Right lobe of liver (tissue), 6 donors: ENCODE results near the gene WASL. TPM values are rescaled to one million over a fixed set of nuclear protein-coding genes. Genes with fewer than 3 reads are reported as not detected.
A peak's percentile ranks its signal among the peaks of the same experiment; 100 is the strongest.

Experiments
- ATAC-seq, 4 donors: fragments of 200-7000 bp; cut with Tn5 transposase; one replicate each; pipeline ENCODE4 v1.9.1; 2020; ENCODE audit warnings: mild to moderate bottlenecking in 4 of 4, moderate library complexity in 4 of 4
- DNase-seq, 3 donors: peaks; one replicate each; pipeline ENCODE4 v3.0.0-alpha.2; 2020
- H3K27ac ChIP-seq, 3 donors: fragments of 200-600 bp; one replicate each; pipeline ENCODE4 v1.8.0; 2022
- H3K27me3 ChIP-seq, 2 donors: fragments of 200-600 bp; one replicate each; pipeline ENCODE4 v1.8.0; 2022
- H3K36me3 ChIP-seq, 4 donors: fragments of 200-600 bp; sonication (generic) in 1 of 4; one replicate each; pipeline versions ENCODE4 v1.5.1 to v1.8.0; 2017 to 2022; ENCODE audit warnings: control low read depth in 1 of 4
- H3K4me1 ChIP-seq, 4 donors: fragments of 200-600 bp; sonication (generic) in 1 of 4; one replicate each; pipeline versions ENCODE4 v1.5.1 to v1.8.0; 2017 to 2022; ENCODE audit warnings: control low read depth in 1 of 4
- H3K4me3 ChIP-seq, 3 donors: fragments of 200-600 bp; one replicate each; pipeline ENCODE4 v1.8.0; 2022
- H3K9me3 ChIP-seq, 4 donors: fragments of 200-600 bp; sonication (generic) in 1 of 4; one replicate each; pipeline versions ENCODE4 v1.5.1 to v1.8.0; 2017 to 2022; ENCODE audit warnings: control low read depth in 1 of 4
- CTCF ChIP-seq, 4 donors: fragments of 200-600 bp in 3 of 4; fragments of 450-650 bp in 1 of 4; IDR thresholded peaks; one replicate each; pipeline versions ENCODE4 v1.5.1 to v1.8.0; 2016 to 2022; ENCODE audit warnings: antibody characterized with exemption in 4 of 4, mild to moderate bottlenecking in 2 of 4
- POLR2A ChIP-seq: fragments of 450-650 bp; IDR thresholded peaks from one replicate; pipeline ENCODE4 v1.6.1; 2017; ENCODE audit warnings: antibody characterized with exemption, mild to moderate bottlenecking
- WGBS: methylation state at CpG from one replicate; pipeline ENCODE4 v1.1.6; 2018; ENCODE audit warnings: low coverage, low lambda C conversion rate; ENCODE audit not compliant: insufficient coverage; ENCODE audit errors: missing lambda C conversion rate; 5-methylcytosine and 5-hydroxymethylcytosine counted together
- intact Hi-C, 2 donors: fragments of 100-400 bp; cut with DNase I; formaldehyde crosslinking; loops; one replicate each; pipeline versions ENCODE4 v1.11.2 to v1.14.1; 2022
- total RNA-seq, 6 experiments: library from RNA; depleted of rRNA in 2 of 6; stranded (reverse); fragments of >200 nt in 2 of 6; fragmentation: NEBNext Ultra II Directional in 3 of 6; extraction: Animal tissue kit (Norgen Biotek cat#: 25700) in 3 of 6; gene quantifications; one replicate each; pipeline versions ENCODE4 v1.1.0 to v1.2.4, GENCODE V29; 2016 to 2023
- donor health status: DM: no; HTN: yes; CAD: no.
- donor health status: DM: no; HTN: no; CAD: no.
- donor health status: DM: no; HTN: no; CAD: no.
- donor health status: DM: no; HTN: yes; CAD: no.
- donor health status: DM: no; HTN: yes; CAD: no.

Gene WASL
- total RNA-seq, 6 experiments from 2014 or later: 20.6 to 26.7 (median 24.8) TPM

DNA sequence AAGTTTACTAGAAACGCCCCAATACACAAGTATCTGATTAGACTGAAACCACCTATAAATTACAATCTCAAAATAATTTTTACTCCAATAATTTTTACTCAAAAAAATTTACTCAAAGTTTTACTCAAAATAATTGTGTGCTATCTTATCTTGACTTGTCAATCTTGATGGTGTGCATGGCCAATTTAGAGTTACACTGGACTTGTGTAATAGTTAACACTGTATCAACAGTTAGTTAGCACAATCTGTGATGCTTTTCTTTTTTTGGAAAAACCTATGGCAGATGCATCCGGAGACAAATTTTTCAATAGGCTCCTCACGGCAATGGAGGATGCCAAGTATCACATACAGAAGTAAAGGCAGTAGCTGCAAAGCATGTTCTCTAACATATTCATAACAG lies 68.2 kb downstream of the WASL start:
- peaks cover 0 to 36% (median 14%) of the 10 kb centered on the region in 4 donors for H3K4me1 ChIP-seq
- H3K9me3 ChIP-seq: no peaks in the 10 kb centered on the region
- WGBS: 49% methylated on average over 3 of the region's 3 CpGs
- intact Hi-C loops: no loop called here
- H3K27me3 ChIP-seq: no peaks in the 10 kb centered on the region
- TF ChIP-seq POLR2A (no peak), CTCF (IDR thresholded peaks at IDR 0.05) (no peak)
- ATAC-seq (peak in 3 of 4 donors; percentile 26 to 46 (median 46)), DNase-seq (no peak)
- H3K36me3 ChIP-seq: no peaks in the 10 kb centered on the region
- H3K27ac ChIP-seq: peak overlapping the region in 1 of 3 donors; percentile 58
- H3K4me3 ChIP-seq: no peak overlapping the region

DNA sequence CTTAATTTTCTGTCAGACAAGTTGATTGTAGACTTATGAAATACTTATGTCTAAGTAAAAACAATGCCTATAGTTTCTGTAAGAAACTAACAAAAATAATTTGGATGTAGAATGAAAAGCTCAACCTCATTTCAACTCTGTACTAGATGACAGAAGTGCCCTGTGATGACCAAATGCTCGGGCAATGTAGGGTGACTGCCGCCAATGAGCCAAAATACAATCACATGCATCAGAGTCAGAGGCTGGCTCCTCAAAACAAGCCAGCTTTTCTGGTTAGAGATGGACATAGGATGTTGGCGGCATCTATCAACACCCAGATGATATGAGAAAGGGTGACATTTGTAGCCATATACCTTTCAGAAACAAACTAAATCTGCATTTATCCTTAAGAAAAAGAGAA lies 69.2 kb downstream of the WASL start:
- no peaks in the 10 kb centered on the region for H3K27me3 ChIP-seq
- intact Hi-C loops: no loop called here
- no peaks in the 10 kb centered on the region for H3K36me3 ChIP-seq
- WGBS: 45% methylated on average over 3 of the region's 3 CpGs
- peak overlapping the region in 1 of 3 donors; percentile 2 for H3K27ac ChIP-seq
- peaks cover 0 to 45% (median 16%) of the 10 kb centered on the region in 4 donors for H3K4me1 ChIP-seq
- TF ChIP-seq CTCF (IDR thresholded peaks at IDR 0.05) (no peak), POLR2A (no peak)
- no peak overlapping the region for H3K4me3 ChIP-seq
- H3K9me3 ChIP-seq: no peaks in the 10 kb centered on the region
- peak in 1 of 4 donors; percentile 28 for ATAC-seq
- DNase-seq: no peak

- 52% methylated on average over 2 of the region's 2 CpGs for WGBS
- intact Hi-C loops: no loop called here
- Histone ChIP-seq H3K4me3 (no peak overlapping the region), H3K9me3 (no peaks in the 10 kb centered on the region), H3K4me1 (peaks cover 0 to 41% (median 15%) of the 10 kb centered on the region in 4 donors), H3K27me3 (no peaks in the 10 kb centered on the region), H3K27ac (no peak overlapping the region), H3K36me3 (no peaks in the 10 kb centered on the region)
- ATAC-seq: no peak
- no peak for TF ChIP-seq POLR2A
- TF ChIP-seq CTCF (IDR thresholded peaks at IDR 0.05): no peak
- no peak for DNase-seq
Measured at GRCh38 chr7:123677061-123677715, 71.6 kb downstream of the WASL start.

DNA sequence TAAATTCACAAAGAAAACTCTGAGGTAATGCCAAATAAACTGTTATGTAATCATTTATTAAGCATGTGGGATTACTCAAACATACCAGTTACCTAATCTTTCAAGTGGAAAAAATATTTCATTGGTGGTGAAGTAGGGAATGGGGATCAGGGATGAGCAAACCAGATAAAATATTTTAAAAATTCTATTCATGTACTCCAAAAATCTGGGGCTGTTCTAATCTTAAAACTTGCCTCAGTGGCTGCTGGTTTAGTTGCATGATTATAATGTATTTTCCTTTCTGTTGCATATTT lies 73.7 kb downstream of the WASL start:
- peak overlapping the region in 2 of 3 donors; percentile 8 to 50 for H3K27ac ChIP-seq
- peak; percentile 47 to 68 (median 63) for ATAC-seq
- intact Hi-C loops: no loop called here

More for the DNA sequence above, 73.7 kb downstream of the WASL start:
- no peak overlapping the region for H3K4me3 ChIP-seq
- DNase-seq: no peak
- peaks cover 0 to 28% (median 11%) of the 10 kb centered on the region in 4 donors for H3K4me1 ChIP-seq
- H3K36me3 ChIP-seq: no peaks in the 10 kb centered on the region
- TF ChIP-seq POLR2A (no peak), CTCF (IDR thresholded peaks at IDR 0.05) (no peak)
- no peaks in the 10 kb centered on the region for H3K27me3 ChIP-seq
- H3K9me3 ChIP-seq: no peaks in the 10 kb centered on the region
